Glomerular endothelial cell (primary cell): ENCODE measurements around the gene SPATA16. TPM values are rescaled to one million over a fixed set of nuclear protein-coding genes. Genes with fewer than 3 reads are reported as not detected.
"Not testable (repeated sequence)": the region's sequence is repeated elsewhere in the genome, so short reads cannot be mapped to it uniquely, and the experiment has no call there.

ENCODE experiments used
- DNase-seq: peaks from one replicate; pipeline ENCODE4 v3.0.0-alpha.2; 2011; ENCODE audit warnings: low read depth, low spot score; ENCODE audit errors: extremely low read depth
- total RNA-seq: library from RNA; depleted of rRNA; stranded (reverse); fragments of >200 nt; gene quantifications from 2 replicates; pipeline ENCODE4 v1.2.3, GENCODE V29; 2015

SPATA16 gene
- total RNA-seq, 1 donor from 2014 or later, result not detected

GRCh38 chr3:172960626-172961182 lies 180.3 kb downstream of the SPATA16 start:
- not testable (repeated sequence) for DNase-seq

- no peak for DNase-seq
Measured at GRCh38 chr3:172958565-172958964, 182.5 kb downstream of the SPATA16 start.

- DNase-seq, result no peak
Measured at GRCh38 chr3:172953571-172953970, 187.5 kb downstream of the SPATA16 start.

- DNase-seq, result no peak
Measured at GRCh38 chr3:172951511-172951910, 189.5 kb downstream of the SPATA16 start.

- DNase-seq, result no peak
Measured at GRCh38 chr3:172946061-172946460, 195.0 kb downstream of the SPATA16 start.

GRCh38 chr3:172939651-172940293 lies 201.3 kb downstream of the SPATA16 start:
- DNase-seq, result peak; percentile 61

GRCh38 chr3:172938788-172939187 lies 202.2 kb downstream of the SPATA16 start:
- DNase-seq, result no peak

GRCh38 chr3:172931746-172932285 lies 209.2 kb downstream of the SPATA16 start:
- no peak for DNase-seq

- DNase-seq, result no peak
Measured at GRCh38 chr3:172929451-172929850, 211.6 kb downstream of the SPATA16 start.

- DNase-seq, result no peak
Measured at GRCh38 chr3:172924546-172924945, 216.5 kb downstream of the SPATA16 start.

GRCh38 chr3:172919297-172919683 lies 221.7 kb downstream of the SPATA16 start:
- DNase-seq, result no peak

GRCh38 chr3:172918568-172919296 lies 222.3 kb downstream of the SPATA16 start:
- DNase-seq, result no peak

GRCh38 chr3:172918165-172918564 lies 222.9 kb downstream of the SPATA16 start:
- DNase-seq, result peak; percentile 90

- DNase-seq, result no peak
Measured at GRCh38 chr3:172915911-172916514, 225.0 kb downstream of the SPATA16 start.

- no peak for DNase-seq
Measured at GRCh38 chr3:172914854-172915253, 226.2 kb downstream of the SPATA16 start.

- no peak for DNase-seq
Measured at GRCh38 chr3:172913911-172914655, 227.0 kb downstream of the SPATA16 start.

- no peak for DNase-seq
Measured at GRCh38 chr3:172911142-172911541, 229.9 kb downstream of the SPATA16 start.

- no peak for DNase-seq
Measured at GRCh38 chr3:172908771-172909270, 232.2 kb downstream of the SPATA16 start.

GRCh38 chr3:172905451-172905850 lies 235.6 kb downstream of the SPATA16 start:
- DNase-seq, result no peak

- DNase-seq, result no peak
Measured at GRCh38 chr3:172904711-172905373, 236.2 kb downstream of the SPATA16 start.
